GM21576 (cell line): ENCODE results near the gene FAM3D.
"Not testable (repeated sequence)": the region's sequence is repeated elsewhere in the genome, so short reads cannot be mapped to it uniquely, and the experiment has no call there.

Experiments
- ATAC-seq: cut with Tn5 transposase; IDR thresholded peaks from one replicate; pipeline ENCODE4 v1.9.1; 2021; ENCODE audit warnings: mild to moderate bottlenecking, moderate library complexity; ENCODE audit not compliant: unreplicated experiment

FAM3D gene

GRCh38 chr3:58685641-58686040, 19.1 kb upstream of the FAM3D start:
- ATAC-seq, result no peak

GRCh38 chr3:58683466-58683865, 16.9 kb upstream of the FAM3D start:
- no peak for ATAC-seq

GRCh38 chr3:58683001-58683458, 16.5 kb upstream of the FAM3D start:
- ATAC-seq, result no peak

DNA sequence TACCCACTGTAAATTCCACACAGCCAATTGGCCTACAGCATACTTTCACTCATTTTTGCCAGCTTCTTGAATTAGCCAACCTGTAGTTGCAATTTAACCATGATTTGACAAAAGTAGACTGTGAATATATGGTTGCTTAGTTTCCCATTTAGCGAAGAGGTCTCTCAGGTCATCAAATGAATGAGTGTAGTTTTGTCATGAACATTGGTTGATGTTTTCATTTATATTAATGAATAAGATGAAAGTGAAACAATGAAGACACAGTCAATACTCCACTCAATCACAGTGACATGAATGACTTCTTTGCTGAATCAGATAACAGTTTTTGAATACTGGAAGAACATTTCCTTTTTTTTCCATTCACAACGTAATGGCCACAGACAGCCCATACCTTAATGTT, 15.3 kb upstream of the FAM3D start:
- no peak for ATAC-seq

- ATAC-seq, result no peak
Observed at GRCh38 chr3:58680879-58681525, 14.4 kb upstream of the FAM3D start.

DNA sequence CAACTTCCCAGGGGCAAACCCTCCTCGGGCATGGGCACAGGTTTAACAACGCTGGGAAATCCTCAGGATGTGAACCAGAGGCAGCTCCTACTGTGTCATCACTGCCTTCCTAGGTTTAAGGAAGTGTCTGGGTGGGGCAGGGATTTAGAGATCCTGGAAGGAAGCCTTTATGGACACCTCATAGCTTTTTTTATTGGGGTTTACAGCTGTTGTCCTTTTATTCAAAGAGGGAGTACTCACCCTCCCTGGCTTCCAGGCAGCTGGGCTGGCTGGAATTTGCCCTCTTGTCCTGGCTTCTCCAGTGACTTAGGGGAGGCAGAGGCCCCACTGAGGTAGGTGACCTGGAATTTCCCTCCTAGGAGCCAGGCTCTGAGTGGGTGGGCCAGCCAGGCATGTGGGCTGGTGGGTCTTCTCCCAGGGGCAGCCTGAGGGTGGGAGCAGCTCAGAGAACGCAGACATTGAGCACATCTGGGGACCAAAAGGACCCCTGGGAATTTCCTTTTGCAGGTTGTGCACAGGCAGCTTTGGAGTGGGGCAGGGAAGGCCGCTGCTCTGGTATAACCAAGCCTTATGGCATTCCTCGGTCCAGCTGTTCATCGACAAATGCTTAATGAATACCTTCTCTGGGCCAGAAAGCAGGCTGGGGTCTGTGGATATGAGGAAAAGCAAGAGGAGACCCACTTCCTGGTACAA, 13.5 kb upstream of the FAM3D start:
- ATAC-seq, result no peak

- no peak for ATAC-seq
Observed at GRCh38 chr3:58679446-58679845, 12.9 kb upstream of the FAM3D start.

GRCh38 chr3:58678177-58678970, 11.8 kb upstream of the FAM3D start:
- ATAC-seq, result not testable (repeated sequence)

- ATAC-seq, result no peak
Observed at GRCh38 chr3:58672880-58673279, 6.3 kb upstream of the FAM3D start.

DNA sequence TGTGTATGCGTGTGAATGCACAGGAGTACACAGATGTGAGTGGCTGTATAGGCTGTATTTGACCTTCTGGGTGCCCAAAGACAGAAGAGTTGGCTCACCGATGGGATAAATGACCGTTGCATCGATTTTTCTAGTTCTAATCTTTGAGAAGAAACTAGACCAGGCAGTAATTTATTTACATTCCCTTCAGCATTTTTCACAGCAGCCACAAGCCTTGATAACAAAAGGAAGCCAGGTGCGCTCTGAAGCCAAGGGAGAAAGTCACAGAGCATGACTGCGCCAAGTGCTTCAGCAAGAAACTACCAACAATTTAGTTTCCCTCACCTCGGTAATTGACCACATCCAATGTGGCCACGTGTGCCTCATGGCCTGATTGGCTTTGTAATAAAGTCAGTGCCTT, 5.9 kb upstream of the FAM3D start:
- ATAC-seq, result no peak

GRCh38 chr3:58670506-58671135, 4.0 kb upstream of the FAM3D start:
- ATAC-seq, result no peak

GRCh38 chr3:58668247-58668646, 1.7 kb upstream of the FAM3D start:
- no peak for ATAC-seq

- no peak for ATAC-seq
Observed at GRCh38 chr3:58667704-58668103, 1.1 kb upstream of the FAM3D start.

DNA sequence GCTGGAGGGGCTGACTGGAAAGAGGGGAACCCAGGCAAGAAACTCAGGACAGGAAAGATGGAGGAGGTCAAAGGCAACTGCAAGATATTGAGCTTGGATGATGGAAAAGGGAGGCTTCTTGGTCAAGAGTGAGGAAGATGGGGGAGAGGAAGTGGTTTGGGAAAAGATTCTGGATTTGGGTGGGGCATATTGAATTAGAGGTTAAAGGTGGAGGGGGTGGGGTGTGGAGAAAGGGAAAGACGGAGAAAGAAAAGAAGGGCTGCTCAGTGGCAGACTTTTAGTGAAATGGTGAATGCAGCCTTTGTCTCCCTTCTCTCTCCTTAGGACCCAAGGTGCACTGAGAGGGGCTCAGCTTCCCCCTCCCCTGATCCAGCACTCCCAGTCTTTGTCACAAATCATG, 655 bp upstream of the FAM3D start:
- ATAC-seq, result no peak

- no peak for ATAC-seq
Observed at GRCh38 chr3:58665405-58665804, 1.2 kb downstream of the FAM3D start.

DNA sequence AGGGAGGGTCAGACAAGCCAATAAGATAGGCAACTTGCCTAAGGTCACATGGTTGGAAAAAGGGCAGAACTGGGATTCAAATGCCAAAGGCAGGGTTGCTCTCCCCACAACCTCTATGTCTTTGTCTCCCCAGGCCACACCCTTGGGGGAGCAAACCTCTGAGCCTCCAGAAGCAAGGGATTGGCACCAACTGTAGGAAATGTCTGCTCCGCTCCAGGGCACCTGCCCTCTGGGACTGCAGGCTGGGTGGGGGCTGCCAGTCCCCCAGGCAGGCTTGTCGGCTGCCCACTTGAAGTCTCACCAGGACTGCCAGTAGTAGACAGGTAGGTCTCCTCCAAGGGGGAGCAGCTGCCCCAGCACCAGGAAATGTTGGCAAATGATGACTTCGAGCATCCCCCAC, 2.0 kb downstream of the FAM3D start:
- ATAC-seq, result no peak

- no peak for ATAC-seq
Observed at GRCh38 chr3:58661836-58662420, 4.6 kb downstream of the FAM3D start.

- no peak for ATAC-seq
Observed at GRCh38 chr3:58660998-58661397, 5.6 kb downstream of the FAM3D start.

DNA sequence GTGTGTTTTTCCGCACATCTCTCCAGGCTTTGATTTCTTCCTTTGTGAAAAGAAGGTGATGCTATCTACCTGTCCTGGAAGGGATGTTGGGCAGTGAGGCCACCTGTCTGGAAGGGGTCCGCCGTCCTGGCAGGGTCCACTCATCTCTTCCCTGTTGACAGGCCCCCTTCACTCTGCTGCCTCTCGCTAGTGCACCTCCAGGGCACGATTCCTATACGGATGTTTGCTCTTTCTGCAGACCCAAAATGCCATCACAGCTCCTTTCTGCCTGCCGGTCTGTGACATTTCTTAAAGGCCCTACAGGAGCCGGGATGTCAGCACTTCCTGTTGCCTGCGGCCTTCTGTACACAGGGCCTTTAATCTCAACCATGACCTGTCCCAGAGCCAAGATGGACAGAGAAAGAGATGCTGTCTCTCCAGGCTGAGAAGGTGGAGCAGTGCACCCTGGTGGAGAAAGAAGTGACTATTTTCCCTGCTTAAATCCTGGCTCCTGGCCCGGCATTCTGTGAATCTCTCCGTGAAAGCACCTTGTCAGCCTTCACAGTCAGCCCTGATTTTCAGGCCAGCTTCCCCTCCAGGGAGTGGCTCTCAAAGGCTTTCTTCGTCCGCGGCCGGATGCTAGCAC, 7.4 kb downstream of the FAM3D start:
- ATAC-seq, result no peak

GRCh38 chr3:58658508-58658907, 8.1 kb downstream of the FAM3D start:
- no peak for ATAC-seq
